K562 (cell line): Measurements from ENCODE around the gene TCF4. TPM values are rescaled to one million over a fixed set of nuclear protein-coding genes. Genes with fewer than 3 reads are reported as not detected.

Experiments
- ATAC-seq: fragments of 200-7000 bp; cut with Tn5 transposase; 3 replicates; pipeline ENCODE4 v1.9.1; 2020; ENCODE audit warnings: moderate library complexity
- BruUV-seq: library from RNA; stranded (reverse); fragments of 400-500 nt; replicated peaks from 2 replicates; lab custom pipeline; 2021; lab: Mats Ljungman, UMichigan
- CTCF ChIA-PET: fragments of 300-600 bp; formaldehyde crosslinking; extraction: SDS; loops from one replicate; lab custom pipeline; 2021; ENCODE audit warnings: low intra/inter-chr PET ratio; lab: Yijun Ruan, JAX
- POLR2A ChIA-PET: fragments of 300-600, 350-650 bp; sonication (Branson Sonifier 250); formaldehyde crosslinking; extraction: SDS; loops from one replicate; lab custom pipeline; 2021; ENCODE audit warnings: antibody characterized with exemption, inconsistent platforms; lab: Yijun Ruan, JAX
- DNase-seq, 4 experiments: peaks; one replicate each; pipeline versions ENCODE4 v3.0.0 to v3.0.0-alpha.2; 2011 to 2018; ENCODE audit warnings: low spot score in 3 of 4, mixed read lengths in 3 of 4; ENCODE audit errors: extremely low read depth in 1 of 4
- FAIRE-seq: peaks from 2 replicates; lab custom pipeline; 2011; peaks lifted over from hg19 to GRCh38; lab: Jason Lieb, UNC
- H2AFZ ChIP-seq: 2 replicates; pipeline ENCODE4 v1.6.0; 2011; ENCODE audit warnings: low read depth, low read length, control low read depth, inconsistent platforms
- H3K27ac ChIP-seq: fragments of 200-600 bp; 3 replicates; pipeline ENCODE4 v1.8.0; 2011; ENCODE audit warnings: low read depth, mild to moderate bottlenecking, control low read depth, inconsistent platforms, low read length, moderate library complexity, mixed read lengths; ENCODE audit errors: extremely low read depth
- H3K27me3 ChIP-seq, 2 experiments: fragments of 300-600 bp in 1 of 2; 2 replicates in 1 of 2; 3 replicates in 1 of 2; pipeline versions ENCODE4 v1.6.0 to v1.8.0; 2011; ENCODE audit warnings: inconsistent platforms in 2 of 2, low read length in 2 of 2, mild to moderate bottlenecking in 1 of 2, mixed read lengths in 1 of 2, moderate library complexity in 1 of 2; ENCODE audit not compliant: control insufficient read depth in 2 of 2, insufficient read depth in 2 of 2
- H3K36me3 ChIP-seq: fragments of 300-600 bp; 3 replicates; pipeline ENCODE4 v1.8.0; 2011; ENCODE audit warnings: mild to moderate bottlenecking, low read length, inconsistent platforms; ENCODE audit not compliant: control insufficient read depth, insufficient read depth
- H3K4me1 ChIP-seq, 2 experiments: fragments of 200-600 bp in 1 of 2; replicated peaks in 1 of 2; 2 replicates in 1 of 2; 3 replicates in 1 of 2; pipeline versions ENCODE4 v1.5.1 to v1.8.0; 2011; ENCODE audit warnings: inconsistent platforms in 2 of 2, low read length in 2 of 2, mild to moderate bottlenecking in 1 of 2, mixed read lengths in 1 of 2, moderate library complexity in 1 of 2; ENCODE audit not compliant: control insufficient read depth in 2 of 2, insufficient read depth in 2 of 2
- H3K4me2 ChIP-seq: 2 replicates; pipeline ENCODE4 v1.6.1; 2011; ENCODE audit warnings: low read length, control low read depth, inconsistent platforms, mixed read lengths; ENCODE audit not compliant: insufficient read depth
- H3K4me3 ChIP-seq: fragments of 200-600 bp; sonication (generic), shearing (Covaris generic); 2 replicates; pipeline ENCODE4 v1.5.1; 2016; ENCODE audit warnings: control low read depth, inconsistent platforms
- H3K79me2 ChIP-seq: fragments of 200-600 bp; 3 replicates; pipeline ENCODE4 v1.8.0; 2011; ENCODE audit warnings: low read length, inconsistent platforms; ENCODE audit not compliant: control insufficient read depth, insufficient read depth
- H3K9ac ChIP-seq, 2 experiments: 2 replicates each; pipeline versions ENCODE4 v1.6.0 to v1.6.1; 2011; ENCODE audit warnings: low read depth in 2 of 2, low read length in 2 of 2, control low read depth in 1 of 2, inconsistent platforms in 1 of 2, mild to moderate bottlenecking in 1 of 2, mixed read lengths in 1 of 2; ENCODE audit not compliant: insufficient read depth in 1 of 2
- H3K9me1 ChIP-seq: one replicate; pipeline ENCODE4 v1.6.0; 2011; ENCODE audit warnings: inconsistent platforms, mild to moderate bottlenecking, low read length, moderate library complexity; ENCODE audit not compliant: control insufficient read depth, insufficient read depth
- H3K9me3 ChIP-seq: replicated peaks from 2 replicates; pipeline ENCODE4 v1.5.1; 2011; ENCODE audit warnings: low read depth, low read length, inconsistent platforms; ENCODE audit not compliant: control insufficient read depth, insufficient read depth
- H4K20me1 ChIP-seq: replicated peaks from 2 replicates; pipeline ENCODE4 v1.6.1; 2011; ENCODE audit warnings: low read length, inconsistent platforms, mixed read lengths; ENCODE audit not compliant: control insufficient read depth, insufficient read depth
- CHD7 ChIP-seq: fragments of 200-600 bp; sonication (generic); IDR thresholded peaks from one replicate; pipeline ENCODE4 v1.6.1; 2012; ENCODE audit warnings: mild to moderate bottlenecking, low read depth, low read length, inconsistent platforms
- HMGN3 ChIP-seq: IDR thresholded peaks from 2 replicates; pipeline ENCODE4 v1.6.1; 2011; ENCODE audit warnings: borderline replicate concordance, low read depth, mild to moderate bottlenecking, mixed read lengths, low read length; ENCODE audit not compliant: insufficient read length; ENCODE audit errors: extremely low read depth
- SRSF7 ChIP-seq: fragments of 200-400 bp; formaldehyde crosslinking; optimal IDR thresholded peaks from 2 replicates; pipeline ENCODE3; 2017; ENCODE audit warnings: mild to moderate bottlenecking, low read depth, low read length
- ZNF12 ChIP-seq: sonication (generic); formaldehyde crosslinking; IDR thresholded peaks from 2 replicates; pipeline ENCODE4 v1.4.0; 2020; ENCODE audit warnings: mild to moderate bottlenecking, missing genetic modification reagents
- WGBS: fragments of 100-300 bp; shearing (Covaris generic); methylation state at CpG from one replicate; pipeline ENCODE4 v1.1.6; 2016; ENCODE audit warnings: low coverage, mixed read lengths; ENCODE audit not compliant: insufficient coverage; ENCODE audit errors: missing lambda C conversion rate; 5-methylcytosine and 5-hydroxymethylcytosine counted together
- in situ Hi-C: fragments of 300-500 bp; cut with MboI; formaldehyde crosslinking; loops from 4 replicates; pipeline ENCODE4 v1.15.0; 2018; ENCODE audit warnings: inconsistent platforms, mixed read lengths
- intact Hi-C: fragments of 100-400 bp; cut with micrococcal nuclease; formaldehyde crosslinking; loops from 2 replicates; pipeline ENCODE4 v1.14.2; 2022
- polyA plus RNA-seq, 8 experiments: library from polyadenylated mRNA; depleted of rRNA in 4 of 8; stranded (reverse) in 5 of 8; unstranded in 3 of 8; fragments of >200 nt; fragmentation: Nextera tagmentation in 2 of 8; fragmentation: Illumina TruSeq in 1 of 8; extraction: Ambion mirVana in 2 of 8; extraction: Trizol in 1 of 8; gene quantifications; 2 replicates each; pipeline versions ENCODE4 v1.2.1 to v1.2.3, GENCODE V29; 2011 to 2014; ENCODE audit warnings: inconsistent platforms in 1 of 8, missing spikeins in 1 of 8
- total RNA-seq, 7 experiments: library from RNA; depleted of rRNA in 6 of 7; stranded (reverse); fragments of >200 nt in 6 of 7; fragmentation: Illumina TruSeq in 2 of 7; extraction: Trizol in 2 of 7; gene quantifications; 2 replicates each; pipeline versions ENCODE4 v1.2.1 to v1.2.3, GENCODE V29; 2011 to 2021; ENCODE audit warnings: low replicate concordance in 1 of 7

The TCF4 gene
- total and polyA plus RNA-seq, 9 of the 15 experiments (the other 6 are each of a cell fraction or from before 2014, with no cell fraction given): 4.8 to 24.7 (median 15.2) TPM

DNA sequence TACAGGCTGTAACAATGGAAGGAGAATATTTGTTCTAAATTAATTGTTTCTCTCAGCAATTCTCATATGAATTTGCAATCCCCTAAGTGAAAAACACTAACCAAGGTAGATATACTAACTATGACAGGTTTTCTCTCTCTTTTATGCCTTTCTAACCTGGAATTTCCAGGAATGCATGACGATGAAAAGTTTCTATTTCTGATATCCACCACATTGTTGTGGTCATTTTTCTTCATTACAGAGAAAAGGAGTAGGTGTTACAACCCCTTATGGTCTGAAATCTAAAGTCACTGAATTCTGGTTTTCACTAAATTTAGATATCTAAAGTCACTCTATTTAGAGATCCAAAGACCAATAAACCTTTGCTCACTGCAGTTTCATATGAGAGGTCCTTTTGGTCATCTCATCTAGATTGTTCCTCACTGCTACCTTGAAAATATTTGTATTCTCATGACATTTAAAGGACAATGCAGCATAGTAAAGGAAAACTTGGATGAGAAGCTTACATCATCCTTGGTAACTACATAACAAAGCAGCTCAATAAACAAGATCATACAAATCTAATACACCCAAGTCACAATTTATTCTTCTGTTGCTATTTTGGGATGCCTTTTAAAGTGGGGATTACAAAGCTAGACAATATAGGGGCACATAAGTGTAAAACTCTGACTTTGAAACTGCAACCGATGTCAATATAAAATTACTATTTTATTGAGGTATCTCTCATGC, 85.8 kb downstream of the TCF4 start:
- WGBS: 60% methylated on average over 2 of the region's 2 CpGs
- no peak for FAIRE-seq
- no TSS peak for BruUV-seq
- TF ChIP-seq SRSF7 (no peak), CHD7 (no peak), HMGN3 (no peak), ZNF12 (CRISPR knock-in tag) (no peak)

More for the DNA sequence above, 85.8 kb downstream of the TCF4 start:
- Histone ChIP-seq H3K9me3 (no peaks in the 10 kb centered on the region), H3K27ac (no peak overlapping the region), H3K4me1 (no peaks in the 10 kb centered on the region; a peak in 1 of 5 replicates), H3K27me3 (no peaks in the 10 kb centered on the region), H3K36me3 (no peaks in the 10 kb centered on the region), H2AFZ (no peak overlapping the region), H3K9me1 (no peaks in the 10 kb centered on the region), H3K79me2 (no peaks in the 10 kb centered on the region), H3K9ac (no peak overlapping the region), H3K4me3 (no peak overlapping the region), H3K4me2 (no peak overlapping the region), H4K20me1 (no peaks in the 10 kb centered on the region; the same call in 1 of the 2 replicates)
- in situ Hi-C loops (no loop called here), intact Hi-C loops (no loop called here)
- no peak for DNase-seq
- no peak for ATAC-seq
- CTCF ChIA-PET: no interaction called here
- POLR2A ChIA-PET: no interaction called here
